22Rv1 (cell line): ENCODE results near the gene XRCC3.

Experiments used
- CTCF ChIP-seq: fragments of 450-650 bp; IDR thresholded peaks from 2 replicates; pipeline ENCODE4 v1.5.1; 2017; ENCODE audit warnings: mild to moderate bottlenecking
- ZFX ChIP-seq: fragments of 450-650 bp; IDR thresholded peaks from 2 replicates; pipeline ENCODE4 v1.6.1; 2017; ENCODE audit warnings: antibody characterized with exemption, borderline replicate concordance

GRCh38 chr14:103712633-103713247 is 2.5 kb downstream of the XRCC3 start:
- TF ChIP-seq CTCF (no peak), ZFX (no peak)
